ENCODE data around the gene FCRL2.

GRCh38 chr1:157715736-157716135 lies 61.2 kb downstream of the FCRL2 start:
- TF ChIP-seq, protein P1, sequence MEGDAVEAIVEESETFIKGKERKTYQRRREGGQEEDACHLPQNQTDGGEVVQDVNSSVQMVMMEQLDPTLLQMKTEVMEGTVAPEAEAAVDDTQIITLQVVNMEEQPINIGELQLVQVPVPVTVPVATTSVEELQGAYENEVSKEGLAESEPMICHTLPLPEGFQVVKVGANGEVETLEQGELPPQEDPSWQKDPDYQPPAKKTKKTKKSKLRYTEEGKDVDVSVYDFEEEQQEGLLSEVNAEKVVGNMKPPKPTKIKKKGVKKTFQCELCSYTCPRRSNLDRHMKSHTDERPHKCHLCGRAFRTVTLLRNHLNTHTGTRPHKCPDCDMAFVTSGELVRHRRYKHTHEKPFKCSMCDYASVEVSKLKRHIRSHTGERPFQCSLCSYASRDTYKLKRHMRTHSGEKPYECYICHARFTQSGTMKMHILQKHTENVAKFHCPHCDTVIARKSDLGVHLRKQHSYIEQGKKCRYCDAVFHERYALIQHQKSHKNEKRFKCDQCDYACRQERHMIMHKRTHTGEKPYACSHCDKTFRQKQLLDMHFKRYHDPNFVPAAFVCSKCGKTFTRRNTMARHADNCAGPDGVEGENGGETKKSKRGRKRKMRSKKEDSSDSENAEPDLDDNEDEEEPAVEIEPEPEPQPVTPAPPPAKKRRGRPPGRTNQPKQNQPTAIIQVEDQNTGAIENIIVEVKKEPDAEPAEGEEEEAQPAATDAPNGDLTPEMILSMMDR (conservative IDR thresholded peaks at IDR 0.05; ENCODE audit: low read depth in 2 of 2): no peak
- TF ChIP-seq POLR2AphosphoS5 (IDR thresholded peaks at IDR 0.05; ENCODE audit: low read depth) (no peak), EZH2 (IDR thresholded peaks at IDR 0.05; ENCODE audit: low read depth, unreplicated experiment) (no peak), EZH2phosphoT487 (IDR thresholded peaks at IDR 0.05; ENCODE audit: unreplicated experiment) (no peak), JUNB (IDR thresholded peaks at IDR 0.05; ENCODE audit: unreplicated experiment) (no peak), ETS1 (IDR thresholded peaks at IDR 0.05) (no peak)
- TF ChIP-seq, protein P2, sequence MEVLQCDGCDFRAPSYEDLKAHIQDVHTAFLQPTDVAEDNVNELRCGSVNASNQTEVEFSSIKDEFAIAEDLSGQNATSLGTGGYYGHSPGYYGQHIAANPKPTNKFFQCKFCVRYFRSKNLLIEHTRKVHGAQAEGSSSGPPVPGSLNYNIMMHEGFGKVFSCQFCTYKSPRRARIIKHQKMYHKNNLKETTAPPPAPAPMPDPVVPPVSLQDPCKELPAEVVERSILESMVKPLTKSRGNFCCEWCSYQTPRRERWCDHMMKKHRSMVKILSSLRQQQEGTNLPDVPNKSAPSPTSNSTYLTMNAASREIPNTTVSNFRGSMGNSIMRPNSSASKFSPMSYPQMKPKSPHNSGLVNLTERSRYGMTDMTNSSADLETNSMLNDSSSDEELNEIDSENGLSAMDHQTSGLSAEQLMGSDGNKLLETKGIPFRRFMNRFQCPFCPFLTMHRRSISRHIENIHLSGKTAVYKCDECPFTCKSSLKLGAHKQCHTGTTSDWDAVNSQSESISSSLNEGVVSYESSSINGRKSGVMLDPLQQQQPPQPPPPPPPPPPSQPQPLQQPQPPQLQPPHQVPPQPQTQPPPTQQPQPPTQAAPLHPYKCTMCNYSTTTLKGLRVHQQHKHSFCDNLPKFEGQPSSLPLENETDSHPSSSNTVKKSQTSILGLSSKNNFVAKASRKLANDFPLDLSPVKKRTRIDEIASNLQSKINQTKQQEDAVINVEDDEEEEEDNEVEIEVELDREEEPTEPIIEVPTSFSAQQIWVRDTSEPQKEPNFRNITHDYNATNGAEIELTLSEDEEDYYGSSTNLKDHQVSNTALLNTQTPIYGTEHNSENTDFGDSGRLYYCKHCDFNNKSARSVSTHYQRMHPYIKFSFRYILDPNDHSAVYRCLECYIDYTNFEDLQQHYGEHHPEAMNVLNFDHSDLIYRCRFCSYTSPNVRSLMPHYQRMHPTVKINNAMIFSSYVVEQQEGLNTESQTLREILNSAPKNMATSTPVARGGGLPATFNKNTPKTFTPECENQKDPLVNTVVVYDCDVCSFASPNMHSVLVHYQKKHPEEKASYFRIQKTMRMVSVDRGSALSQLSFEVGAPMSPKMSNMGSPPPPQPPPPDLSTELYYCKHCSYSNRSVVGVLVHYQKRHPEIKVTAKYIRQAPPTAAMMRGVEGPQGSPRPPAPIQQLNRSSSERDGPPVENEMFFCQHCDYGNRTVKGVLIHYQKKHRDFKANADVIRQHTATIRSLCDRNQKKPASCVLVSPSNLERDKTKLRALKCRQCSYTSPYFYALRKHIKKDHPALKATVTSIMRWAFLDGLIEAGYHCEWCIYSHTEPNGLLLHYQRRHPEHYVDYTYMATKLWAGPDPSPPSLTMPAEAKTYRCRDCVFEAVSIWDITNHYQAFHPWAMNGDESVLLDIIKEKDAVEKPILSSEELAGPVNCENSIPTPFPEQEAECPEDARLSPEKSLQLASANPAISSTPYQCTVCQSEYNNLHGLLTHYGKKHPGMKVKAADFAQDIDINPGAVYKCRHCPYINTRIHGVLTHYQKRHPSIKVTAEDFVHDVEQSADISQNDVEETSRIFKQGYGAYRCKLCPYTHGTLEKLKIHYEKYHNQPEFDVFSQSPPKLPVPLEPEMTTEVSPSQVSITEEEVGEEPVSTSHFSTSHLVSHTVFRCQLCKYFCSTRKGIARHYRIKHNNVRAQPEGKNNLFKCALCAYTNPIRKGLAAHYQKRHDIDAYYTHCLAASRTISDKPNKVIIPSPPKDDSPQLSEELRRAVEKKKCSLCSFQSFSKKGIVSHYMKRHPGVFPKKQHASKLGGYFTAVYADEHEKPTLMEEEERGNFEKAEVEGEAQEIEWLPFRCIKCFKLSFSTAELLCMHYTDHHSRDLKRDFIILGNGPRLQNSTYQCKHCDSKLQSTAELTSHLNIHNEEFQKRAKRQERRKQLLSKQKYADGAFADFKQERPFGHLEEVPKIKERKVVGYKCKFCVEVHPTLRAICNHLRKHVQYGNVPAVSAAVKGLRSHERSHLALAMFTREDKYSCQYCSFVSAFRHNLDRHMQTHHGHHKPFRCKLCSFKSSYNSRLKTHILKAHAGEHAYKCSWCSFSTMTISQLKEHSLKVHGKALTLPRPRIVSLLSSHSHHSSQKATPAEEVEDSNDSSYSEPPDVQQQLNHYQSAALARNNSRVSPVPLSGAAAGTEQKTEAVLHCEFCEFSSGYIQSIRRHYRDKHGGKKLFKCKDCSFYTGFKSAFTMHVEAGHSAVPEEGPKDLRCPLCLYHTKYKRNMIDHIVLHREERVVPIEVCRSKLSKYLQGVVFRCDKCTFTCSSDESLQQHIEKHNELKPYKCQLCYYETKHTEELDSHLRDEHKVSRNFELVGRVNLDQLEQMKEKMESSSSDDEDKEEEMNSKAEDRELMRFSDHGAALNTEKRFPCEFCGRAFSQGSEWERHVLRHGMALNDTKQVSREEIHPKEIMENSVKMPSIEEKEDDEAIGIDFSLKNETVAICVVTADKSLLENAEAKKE (CRISPR knock-in tag; IDR thresholded peaks at IDR 0.05): no peak

All from GM23338 (cell line).